CD4-positive, alpha-beta T cell treated with Interleukin-21 for 1 hour (primary cell): ENCODE measurements around the gene KRTAP4-16.
"Not testable (repeated sequence)": the region's sequence is repeated elsewhere in the genome, so short reads cannot be mapped to it uniquely, and the experiment has no call there.

Source experiments
- DNase-seq: peaks from one replicate; pipeline ENCODE4 v3.0.0-alpha.2; 2020

The KRTAP4-16 gene

DNA sequence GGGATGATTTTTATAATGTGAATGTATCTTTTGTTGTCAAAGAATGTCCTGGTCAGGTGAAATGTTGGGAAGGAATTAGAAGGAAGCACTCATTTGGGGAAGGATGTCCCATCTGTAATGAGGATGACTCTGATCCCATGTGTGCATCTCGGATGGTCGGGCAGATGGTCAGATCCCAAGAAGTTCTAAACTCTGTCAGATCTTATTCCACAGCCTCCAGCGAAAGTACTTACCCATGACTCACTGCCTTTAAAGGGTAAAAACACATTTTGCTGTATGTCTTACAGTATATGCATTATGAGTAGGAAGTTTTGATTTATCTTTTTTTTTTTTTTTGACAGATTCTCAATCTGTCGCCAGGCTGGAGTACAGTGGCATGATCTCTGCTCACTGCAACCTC is 16.7 kb upstream of the KRTAP4-16 start:
- DNase-seq, result no peak

- not testable (repeated sequence) for DNase-seq
These were observed 15.9 kb upstream of the KRTAP4-16 start, which contains the start of gene KRTAP4-11 for GRCh38 chr17:41117846-41118386. TSS of gene KRTAP4-11 (minus strand) at chr17:41118373. CDS start at chr17:41118315, 58 bp downstream.

DNA sequence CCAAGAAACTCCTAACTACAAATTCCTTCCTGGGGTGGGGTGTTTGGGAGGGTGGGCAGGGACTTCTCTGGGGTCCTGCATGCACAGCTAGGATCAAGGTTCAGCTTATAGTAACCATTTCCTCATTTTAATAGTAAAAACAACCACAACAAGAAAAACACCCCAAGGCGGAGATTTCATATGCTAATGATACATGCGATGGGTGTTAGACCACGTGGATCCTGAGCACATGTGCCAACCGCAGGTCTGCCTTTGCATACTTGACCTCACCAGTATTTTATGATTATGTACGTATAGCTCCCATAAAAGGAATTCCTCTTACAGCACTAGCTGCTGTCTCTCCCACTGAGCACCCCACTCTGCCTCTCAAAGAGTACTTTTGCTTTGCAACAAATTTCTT is 14.3 kb upstream of the KRTAP4-16 start:
- DNase-seq, result no peak

- no peak for DNase-seq
These were observed 9.3 kb upstream of the KRTAP4-16 start for GRCh38 chr17:41111151-41111885.

DNA sequence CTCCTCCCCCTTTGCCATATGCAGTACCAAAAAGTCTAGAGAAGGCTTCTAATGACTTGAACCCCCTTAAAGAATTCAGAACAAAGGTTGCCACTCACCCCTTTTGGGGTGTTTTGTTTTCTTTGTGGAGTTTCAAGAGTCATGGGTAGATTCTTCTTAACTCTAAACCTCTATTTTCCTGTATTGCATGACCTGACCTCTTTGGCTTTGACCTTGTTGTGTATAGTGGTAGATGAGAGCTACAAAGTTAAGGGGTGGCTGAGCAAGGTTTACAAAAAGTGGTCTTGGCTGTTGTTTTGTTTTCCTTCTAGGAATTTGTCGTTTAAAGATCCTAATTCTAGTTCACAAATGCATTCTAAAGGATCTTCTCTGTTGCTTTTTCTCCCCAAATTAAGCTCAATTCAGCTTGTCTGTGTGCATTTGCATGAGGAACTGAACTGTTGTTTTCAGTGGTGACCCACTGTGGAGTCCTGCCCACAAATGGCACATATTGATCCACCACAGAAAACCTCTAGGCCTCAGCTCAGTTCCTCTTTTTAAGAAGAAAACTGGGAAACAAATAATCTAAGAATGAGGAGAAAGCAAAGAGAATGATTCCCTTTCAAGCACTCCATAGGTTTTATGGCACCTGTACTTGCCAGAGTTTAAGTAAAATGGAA is 6.8 kb upstream of the KRTAP4-16 start:
- not testable (repeated sequence) for DNase-seq

GRCh38 chr17:41107941-41108450 is 6.0 kb upstream of the KRTAP4-16 start:
- no peak for DNase-seq

GRCh38 chr17:41105347-41105746 is 3.3 kb upstream of the KRTAP4-16 start, which contains the start of gene KRTAP4-9:
TSS of gene KRTAP4-9 (plus strand) at chr17:41105389. CDS start at chr17:41105389, 0 bp downstream.
- DNase-seq, result not testable (repeated sequence)

GRCh38 chr17:41104386-41105038 is 2.5 kb upstream of the KRTAP4-16 start:
- DNase-seq, result not testable (repeated sequence)

GRCh38 chr17:41103896-41104295 is 1.9 kb upstream of the KRTAP4-16 start:
- no peak for DNase-seq

- not testable (repeated sequence) for DNase-seq
These were observed 2.1 kb downstream of the KRTAP4-16 start for GRCh38 chr17:41099682-41100480.

GRCh38 chr17:41098481-41098880 is 3.5 kb downstream of the KRTAP4-16 start:
- DNase-seq, result no peak

- DNase-seq, result no peak
These were observed 4.0 kb downstream of the KRTAP4-16 start, which contains the start of gene KRTAP4-8 for GRCh38 chr17:41098042-41098441. TSS of gene KRTAP4-8 (minus strand) at chr17:41098142. CDS start at chr17:41098084, 58 bp downstream.

- no peak for DNase-seq
These were observed 6.0 kb downstream of the KRTAP4-16 start for GRCh38 chr17:41096055-41096454.

DNA sequence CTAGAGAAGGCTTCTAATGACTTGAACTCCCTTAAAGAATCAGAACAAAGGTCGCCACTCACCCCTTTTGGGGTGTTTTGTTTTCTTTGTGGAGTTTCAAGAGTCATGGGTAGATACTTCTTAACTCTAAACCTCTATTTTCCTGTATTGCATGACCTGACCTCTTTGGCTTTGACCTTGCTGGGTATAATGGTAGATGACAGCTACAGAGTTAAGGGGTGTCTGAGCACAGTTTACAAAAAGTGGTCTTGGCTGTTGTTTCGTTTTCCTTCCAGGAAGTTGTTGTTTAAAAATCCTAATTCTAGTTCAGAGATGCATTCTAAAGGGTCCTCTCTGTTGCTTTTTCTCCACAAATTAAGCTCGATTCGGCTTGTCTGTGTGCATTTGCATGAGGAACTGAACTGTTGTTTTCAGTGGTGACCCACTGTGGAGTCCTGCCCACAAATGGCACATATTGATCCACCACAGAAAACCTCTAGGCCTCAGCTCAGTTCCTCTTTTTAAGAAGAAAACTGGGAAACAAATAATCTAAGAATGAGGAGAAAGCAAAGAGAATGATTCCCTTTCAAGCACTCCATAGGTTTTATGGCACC is 13.2 kb downstream of the KRTAP4-16 start:
- not testable (repeated sequence) for DNase-seq

DNA sequence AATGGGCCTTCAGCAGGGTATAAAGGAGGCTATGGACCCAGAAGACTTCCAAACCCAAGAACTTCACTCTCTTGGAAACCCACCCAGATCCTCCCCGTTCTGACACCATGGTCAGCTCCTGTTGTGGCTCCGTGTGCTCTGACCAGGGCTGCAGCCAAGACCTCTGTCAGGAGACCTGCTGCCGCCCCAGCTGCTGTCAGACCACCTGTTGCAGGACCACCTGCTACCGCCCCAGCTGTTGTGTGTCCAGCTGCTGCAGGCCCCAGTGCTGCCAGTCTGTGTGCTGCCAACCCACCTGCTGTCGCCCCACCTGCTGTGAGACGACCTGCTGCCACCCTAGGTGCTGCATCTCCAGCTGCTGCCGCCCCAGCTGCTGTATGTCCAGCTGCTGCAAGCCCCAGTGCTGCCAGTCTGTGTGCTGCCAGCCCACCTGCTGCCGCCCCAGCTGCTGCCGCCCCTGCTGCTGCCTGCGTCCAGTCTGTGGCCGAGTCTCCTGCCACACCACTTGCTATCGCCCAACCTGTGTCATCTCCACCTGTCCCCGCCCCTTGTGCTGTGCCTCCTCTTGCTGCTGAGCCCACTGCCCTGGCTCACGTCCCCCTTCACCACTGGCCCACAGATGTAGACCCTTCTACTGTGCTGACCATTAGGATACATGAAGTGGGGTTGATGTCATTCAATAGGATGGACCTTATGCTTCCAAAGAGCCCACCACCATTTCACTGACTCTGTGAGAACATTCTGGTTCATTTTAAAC is 17.7 kb downstream of the KRTAP4-16 start, which contains the start of gene KRTAP4-7:
KRTAP4-7 (plus strand) TSS at position 51 of the 757 bp plus-strand sequence; CDS start at position 108, 57 bp downstream.
- not testable (repeated sequence) for DNase-seq

DNA sequence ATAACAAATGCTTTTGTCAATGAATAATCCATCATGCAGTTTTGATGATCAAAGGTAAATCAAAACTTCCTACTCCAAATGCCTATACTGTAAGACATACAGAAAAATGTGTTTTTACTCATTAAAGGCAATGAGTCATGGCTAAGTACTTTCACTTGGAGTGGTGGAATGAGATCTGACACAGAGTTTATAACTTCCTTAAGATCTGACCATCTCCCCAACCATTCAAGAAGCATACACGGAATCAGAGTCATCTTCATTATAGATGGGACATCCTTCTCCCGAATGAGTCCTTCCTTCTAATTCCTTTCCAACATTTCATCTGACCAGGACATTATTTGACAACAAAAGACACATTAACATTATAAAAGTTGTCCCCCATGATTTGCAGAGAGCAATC is 18.6 kb downstream of the KRTAP4-16 start:
- not testable (repeated sequence) for DNase-seq

DNA sequence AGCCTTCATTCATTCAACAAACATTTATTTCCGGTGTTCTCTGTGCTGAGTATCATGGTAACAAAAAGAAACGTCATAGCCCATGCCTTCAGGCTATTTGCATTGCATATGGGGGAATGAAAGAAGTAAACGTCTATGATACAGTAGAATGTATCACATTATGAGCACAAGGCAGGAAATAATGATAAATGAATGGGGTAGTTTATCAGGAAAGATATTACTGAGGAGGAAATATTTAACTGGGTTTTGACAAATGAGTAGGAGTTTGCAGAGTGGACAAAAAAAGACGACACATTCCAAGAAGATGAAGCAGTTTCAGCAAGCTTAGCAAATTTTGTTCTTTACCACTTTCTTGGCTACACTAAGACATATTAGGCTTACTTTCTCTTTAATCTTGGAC is 19.4 kb downstream of the KRTAP4-16 start:
- no peak for DNase-seq

- DNase-seq, result no peak
These were observed 25.2 kb downstream of the KRTAP4-16 start for GRCh38 chr17:41076788-41077187.

DNA sequence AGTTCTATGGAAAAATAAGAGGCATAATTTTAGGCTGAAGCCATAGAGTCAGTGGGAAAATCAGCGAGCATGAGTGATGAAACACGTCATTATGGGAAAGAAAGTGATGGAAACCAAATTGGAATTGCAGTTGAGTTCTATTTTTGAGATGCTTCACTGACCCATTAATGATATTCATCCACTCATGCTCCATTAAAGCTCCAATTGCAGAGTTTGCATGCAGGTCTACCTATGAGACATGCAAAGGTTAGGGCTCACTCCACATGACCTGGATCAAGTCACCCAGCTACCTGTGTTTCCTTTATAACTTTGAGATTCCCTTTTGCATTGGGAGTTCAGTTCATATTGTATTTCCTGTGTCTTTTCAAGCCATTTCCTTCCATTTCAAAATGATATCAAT is 28.3 kb downstream of the KRTAP4-16 start:
- DNase-seq, result no peak

DNA sequence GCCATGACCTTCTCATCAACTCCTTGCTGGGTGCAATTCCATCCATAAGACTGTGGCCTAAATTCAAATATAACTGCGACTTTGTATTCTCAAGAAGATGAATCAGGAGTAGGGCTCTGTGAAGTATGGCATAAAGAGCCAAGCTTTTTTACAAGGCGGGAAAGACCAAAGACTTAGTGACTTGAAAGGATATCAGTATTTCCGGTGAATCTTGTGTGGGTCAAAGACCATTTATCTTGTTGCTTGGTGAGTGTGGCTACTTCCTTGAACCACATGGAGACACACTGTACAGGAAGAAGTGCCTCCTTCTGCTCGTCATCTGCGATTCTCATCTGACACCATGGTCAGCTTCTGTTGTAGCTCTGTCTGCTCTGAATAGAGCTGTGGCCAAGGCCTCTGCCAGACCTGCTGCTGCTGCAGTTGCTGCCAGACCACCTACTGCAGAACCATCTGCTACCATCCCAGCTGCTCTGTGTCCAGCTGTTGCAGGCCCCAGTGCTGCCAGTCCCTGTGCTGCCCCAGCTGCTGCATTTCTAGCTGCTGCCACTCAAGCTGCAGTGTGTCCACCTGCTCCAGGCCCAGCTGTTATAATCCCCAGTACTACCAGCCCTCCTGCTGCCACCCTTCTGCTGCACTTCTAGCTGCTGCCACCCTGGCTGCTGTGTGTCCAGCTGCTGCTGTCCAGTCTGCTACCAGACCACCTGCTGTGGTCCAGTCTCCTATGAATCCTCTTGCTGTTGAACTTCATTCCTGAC is 30.2 kb downstream of the KRTAP4-16 start:
- DNase-seq, result no peak
